Calu3 (cell line): ENCODE measurements around the gene PPM1H. TPM values are rescaled to one million over a fixed set of nuclear protein-coding genes. Genes with fewer than 3 reads are reported as not detected.
"Not testable (repeated sequence)": the region's sequence is repeated elsewhere in the genome, so short reads cannot be mapped to it uniquely, and the experiment has no call there.

Experiments
- BruUV-seq: library from RNA; stranded (reverse); fragments of 400-500 nt; replicated peaks from 2 replicates; lab custom pipeline; 2021; lab: Mats Ljungman, UMichigan
- CTCF ChIA-PET: fragments of 300-600 bp; sonication (Branson Sonifier 250); formaldehyde crosslinking; loops from one replicate; lab custom pipeline; 2022; ENCODE audit warnings: antibody characterized with exemption; lab: Charles Lee
- DNase-seq: peaks from one replicate; pipeline ENCODE4 v3.0.0; 2022
- H3K27ac Mint-ChIP-seq: one replicate; pipeline ENCODE4 v1.8.0; 2022; ENCODE audit warnings: mixed read lengths; ENCODE audit not compliant: unreplicated experiment
- H3K27me3 Mint-ChIP-seq: one replicate; pipeline ENCODE4 v1.8.0; 2022; ENCODE audit warnings: mixed read lengths; ENCODE audit not compliant: unreplicated experiment
- H3K36me3 Mint-ChIP-seq: one replicate; pipeline ENCODE4 v1.8.0; 2022; ENCODE audit warnings: mild to moderate bottlenecking, moderate library complexity, mixed read lengths; ENCODE audit not compliant: insufficient read depth, unreplicated experiment
- H3K4me1 Mint-ChIP-seq: one replicate; pipeline ENCODE4 v1.8.0; 2022; ENCODE audit warnings: mild to moderate bottlenecking, low read depth, mixed read lengths; ENCODE audit not compliant: unreplicated experiment
- H3K4me3 Mint-ChIP-seq: one replicate; pipeline ENCODE4 v1.8.0; 2022; ENCODE audit warnings: mild to moderate bottlenecking, low read depth, moderate library complexity, mixed read lengths; ENCODE audit not compliant: unreplicated experiment
- H3K9me3 Mint-ChIP-seq: one replicate; pipeline ENCODE4 v1.8.0; 2022; ENCODE audit warnings: low read depth, mixed read lengths; ENCODE audit not compliant: unreplicated experiment
- CTCF ChIP-seq: fragments of 200-600 bp; IDR thresholded peaks from one replicate; pipeline ENCODE4 v1.8.0; 2022; ENCODE audit warnings: antibody characterized with exemption; ENCODE audit not compliant: unreplicated experiment
- intact Hi-C: fragments of 100-400 bp; cut with micrococcal nuclease; formaldehyde crosslinking; loops from one replicate; pipeline ENCODE4 v1.10.0; 2022; ENCODE audit not compliant: unreplicated experiment
- total RNA-seq: library from RNA; stranded (reverse); gene quantifications from 2 replicates; pipeline ENCODE4 v1.2.3, GENCODE V29; 2022

PPM1H gene
- total RNA-seq, 1 experiment from 2014 or later = 36.7 TPM

DNA sequence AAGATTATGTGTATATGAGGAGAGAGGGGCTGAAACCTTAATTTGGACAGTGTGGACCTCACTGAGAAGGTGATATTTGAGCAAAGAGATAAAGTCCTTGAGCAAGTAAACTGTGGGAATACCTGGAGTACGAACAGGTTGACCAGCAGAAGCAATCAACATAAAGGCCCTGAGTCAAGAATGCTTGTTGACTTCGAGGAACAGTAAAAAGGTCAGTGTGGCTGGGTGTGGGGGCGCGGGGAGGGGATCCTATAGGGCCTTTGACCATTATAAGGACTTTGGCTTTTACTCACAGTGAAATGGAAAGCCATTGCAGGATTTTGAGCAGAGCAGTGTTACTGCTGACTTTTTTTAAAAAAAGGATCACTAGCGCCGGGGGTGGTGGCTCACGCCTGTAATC lies 34.7 kb upstream of the PPM1H start:
- H3K4me3 Mint-ChIP-seq = no peak overlapping the region
- no peak for TF ChIP-seq CTCF
- intact Hi-C loops = no loop called here
- no peak for DNase-seq
- H3K9me3 Mint-ChIP-seq = no peaks in the 10 kb centered on the region
- no peaks in the 10 kb centered on the region for H3K27me3 Mint-ChIP-seq
- H3K27ac Mint-ChIP-seq = peak overlapping the region; percentile 20
- BruUV-seq = no TSS peak
- H3K4me1 Mint-ChIP-seq = peaks cover 42% of the 10 kb centered on the region
- CTCF ChIA-PET = interaction anchor here (0.7 to 2.2 kb wide), 2 partner anchors 35 to 103 kb away, joined by 3 to 6 read pairs; partner anchors contain the start of gene PPM1H
- peaks cover 14% of the 10 kb centered on the region for H3K36me3 Mint-ChIP-seq

DNA sequence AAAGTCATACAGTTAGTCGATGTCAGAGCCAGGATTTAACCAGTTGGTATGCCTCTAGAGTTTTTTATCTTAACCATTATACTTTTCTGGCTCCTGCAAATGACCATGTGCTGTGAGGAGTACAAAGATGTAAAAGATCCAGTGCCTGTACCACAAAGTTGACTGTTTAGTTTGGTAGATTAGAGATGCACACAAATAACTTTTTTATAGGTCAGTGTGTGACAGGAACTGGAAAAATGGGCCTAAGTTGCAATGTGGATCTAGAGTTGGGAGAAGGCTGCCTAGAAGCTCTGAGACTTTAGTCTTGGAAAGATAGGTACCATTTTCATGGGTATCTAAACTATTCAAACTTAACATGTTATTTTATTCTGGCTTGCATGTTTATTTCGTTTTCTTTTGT lies 32.8 kb upstream of the PPM1H start:
- no TSS peak for BruUV-seq
- H3K9me3 Mint-ChIP-seq = no peaks in the 10 kb centered on the region
- TF ChIP-seq CTCF = no peak
- no peaks in the 10 kb centered on the region for H3K27me3 Mint-ChIP-seq
- peaks cover 14% of the 10 kb centered on the region for H3K36me3 Mint-ChIP-seq
- intact Hi-C loops = no loop called here
- no peak overlapping the region for H3K4me3 Mint-ChIP-seq
- H3K27ac Mint-ChIP-seq = peak overlapping the region; percentile 92
- peaks cover 42% of the 10 kb centered on the region for H3K4me1 Mint-ChIP-seq
- CTCF ChIA-PET = interaction anchor here (1.0 kb wide), 1 partner anchor 10 kb away, joined by 3 read pairs; no protein-coding TSS in a partner anchor
- DNase-seq = no peak

GRCh38 chr12:62966990-62967506 lies 32.1 kb upstream of the PPM1H start:
- peak overlapping the region; percentile 20 for H3K4me3 Mint-ChIP-seq
- H3K27me3 Mint-ChIP-seq = no peaks in the 10 kb centered on the region
- no peak for TF ChIP-seq CTCF
- H3K27ac Mint-ChIP-seq = peak overlapping the region; percentile 92
- intact Hi-C loops = no loop called here
- H3K4me1 Mint-ChIP-seq = peaks cover 38% of the 10 kb centered on the region
- peaks cover 14% of the 10 kb centered on the region for H3K36me3 Mint-ChIP-seq
- CTCF ChIA-PET = interaction anchor here (1.0 kb wide), 1 partner anchor 10 kb away, joined by 3 read pairs; no protein-coding TSS in a partner anchor
- TSS peak; percentile 95 for BruUV-seq
- DNase-seq = peak; percentile 8
- H3K9me3 Mint-ChIP-seq = no peaks in the 10 kb centered on the region

DNA sequence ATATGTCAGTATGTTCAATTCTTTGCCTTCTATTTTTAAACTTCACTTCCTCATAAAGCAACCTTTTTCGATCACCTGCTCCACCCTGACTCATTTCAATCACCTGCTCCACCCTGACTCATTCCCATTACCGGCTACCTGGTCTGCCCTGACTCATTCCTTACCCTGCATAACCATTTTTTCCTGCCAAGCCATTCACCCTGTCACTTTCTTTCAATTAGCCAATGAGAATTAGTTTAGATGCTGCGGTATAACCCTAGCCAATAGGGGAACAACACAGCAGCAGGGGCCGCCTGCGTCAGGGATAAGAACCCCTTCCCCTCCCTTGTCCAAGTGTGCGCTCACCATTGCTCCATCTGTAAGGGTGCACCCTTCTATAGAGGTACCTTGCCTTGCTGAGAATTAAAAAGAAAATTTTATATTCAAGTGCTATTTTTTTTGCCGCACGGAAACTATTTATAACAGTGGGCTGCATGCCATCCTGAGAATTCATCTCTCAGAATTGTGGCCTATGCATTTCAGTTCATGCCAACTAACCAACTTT lies 31.6 kb upstream of the PPM1H start:
- Mint-ChIP-seq H3K4me3 (peak overlapping the region; percentile 20), H3K4me1 (peaks cover 33% of the 10 kb centered on the region), H3K27ac (peak overlapping the region; percentile 92), H3K36me3 (peaks cover 14% of the 10 kb centered on the region)
- intact Hi-C loops, H3K9me3 Mint-ChIP-seq, BruUV-seq, H3K27me3 Mint-ChIP-seq: not testable (repeated sequence)
- CTCF ChIA-PET = interaction anchor here (1.0 kb wide), 1 partner anchor 11 kb away, joined by 3 read pairs; no protein-coding TSS in a partner anchor
- peak; percentile 87 for DNase-seq

DNA sequence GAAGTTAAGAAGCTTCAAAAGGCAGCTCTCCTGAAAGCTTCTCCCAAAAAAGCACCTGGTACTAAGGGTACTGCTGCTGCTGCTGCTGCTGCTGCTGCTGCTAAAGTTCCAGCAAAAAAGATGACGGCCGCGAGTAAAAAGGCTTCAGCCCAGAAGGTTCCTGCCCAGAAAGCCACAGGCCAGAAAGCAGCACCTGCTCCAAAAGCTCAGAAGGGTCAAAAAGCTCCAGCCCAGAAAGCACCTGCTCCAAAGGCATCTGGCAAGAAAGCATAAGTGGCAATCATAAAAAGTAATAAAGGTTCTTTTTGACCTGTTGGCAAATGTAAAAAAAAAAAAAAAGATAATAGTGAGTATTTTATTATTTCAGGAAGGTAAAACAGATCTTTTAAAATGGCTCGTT lies 30.8 kb upstream of the PPM1H start:
- BruUV-seq, H3K9me3 Mint-ChIP-seq, DNase-seq, H3K4me3 Mint-ChIP-seq, intact Hi-C loops, H3K27me3 Mint-ChIP-seq: not testable (repeated sequence)
- CTCF ChIA-PET = interaction anchor here (0.7 kb wide), 1 partner anchor 47 kb away, joined by 4 read pairs; no protein-coding TSS in a partner anchor
- Mint-ChIP-seq H3K36me3 (peaks cover 14% of the 10 kb centered on the region), H3K4me1 (peaks cover 29% of the 10 kb centered on the region), H3K27ac (peak overlapping the region; percentile 92)

GRCh38 chr12:62965242-62965641 lies 30.3 kb upstream of the PPM1H start:
- Mint-ChIP-seq H3K36me3 (peaks cover 14% of the 10 kb centered on the region), H3K4me1 (peaks cover 29% of the 10 kb centered on the region), H3K27ac (peak overlapping the region; percentile 92)
- H3K9me3 Mint-ChIP-seq, intact Hi-C loops, H3K4me3 Mint-ChIP-seq, DNase-seq, H3K27me3 Mint-ChIP-seq, BruUV-seq: not testable (repeated sequence)
- CTCF ChIA-PET = interaction anchor here (0.7 kb wide), 1 partner anchor 48 kb away, joined by 4 read pairs; no protein-coding TSS in a partner anchor
